Ramos (cell line): ENCODE measurements around the gene SPANXN2.
"Not testable (repeated sequence)": the region's sequence is repeated elsewhere in the genome, so short reads cannot be mapped to it uniquely, and the experiment has no call there.

Experiments
- in situ Hi-C: fragments of 300-500 bp; cut with MboI; formaldehyde crosslinking; loops from one replicate; pipeline ENCODE4 v1.14.3; 2022; ENCODE audit warnings: low sequenced_read_pairs; ENCODE audit not compliant: unreplicated experiment

Gene SPANXN2, protein sequence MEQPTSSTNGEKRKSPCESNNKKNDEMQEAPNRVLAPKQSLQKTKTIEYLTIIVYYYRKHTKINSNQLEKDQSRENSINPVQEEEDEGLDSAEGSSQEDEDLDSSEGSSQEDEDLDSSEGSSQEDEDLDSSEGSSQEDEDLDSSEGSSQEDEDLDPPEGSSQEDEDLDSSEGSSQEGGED

GRCh38 chrX:143720652-143721051 lies at the start of gene SPANXN2:
Gene SPANXN2, minus strand, starts transcription at chrX:143720752. Its CDS starts 84 bp downstream, at chrX:143720668.
- in situ Hi-C loops: not testable (repeated sequence)

GRCh38 chrX:143768976-143769375 lies 48.4 kb upstream of the SPANXN2 start:
- in situ Hi-C loops: no loop called here

GRCh38 chrX:143767789-143768188 lies 47.2 kb upstream of the SPANXN2 start:
- in situ Hi-C loops: not testable (repeated sequence)

DNA sequence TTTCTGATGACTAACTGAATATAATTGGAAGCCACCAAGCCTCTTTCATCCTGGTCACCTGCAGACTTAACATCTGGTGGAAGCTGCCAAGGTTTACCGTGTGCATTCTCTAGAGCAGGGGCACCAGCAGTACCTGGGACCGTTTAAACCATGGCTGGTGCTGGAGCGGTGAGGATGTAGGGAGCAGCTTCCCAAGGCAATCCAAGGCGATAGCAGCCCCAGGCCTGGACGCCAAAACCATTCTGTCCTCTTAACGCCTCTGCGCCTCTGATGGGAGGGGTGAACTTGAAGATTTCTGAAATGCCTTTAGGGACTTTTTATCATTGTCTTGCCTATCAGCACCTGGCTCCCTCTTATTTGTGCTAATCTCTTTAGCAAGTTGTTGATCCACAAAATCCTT lies 37.3 kb upstream of the SPANXN2 start:
- in situ Hi-C loops: no loop called here

DNA sequence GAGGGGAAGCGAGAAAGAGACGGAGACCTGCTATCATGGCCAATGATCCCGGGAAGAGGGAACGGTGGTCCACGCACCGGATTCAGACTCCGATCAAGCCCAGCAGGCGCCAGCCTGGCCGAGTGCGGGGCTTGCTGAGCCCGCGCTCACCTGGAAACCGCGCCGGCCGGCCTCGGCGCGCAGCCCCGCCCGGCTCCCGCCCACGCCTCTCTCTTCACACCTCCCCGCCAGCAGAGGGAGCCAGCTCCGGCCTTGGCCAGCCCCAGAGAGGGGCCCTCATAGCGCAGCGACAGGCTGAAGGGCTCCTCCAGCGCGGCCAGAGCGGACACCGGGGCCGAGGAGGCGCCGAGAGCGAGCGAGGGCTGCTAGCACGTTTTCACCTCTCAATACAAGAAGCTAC lies 36.8 kb upstream of the SPANXN2 start:
- in situ Hi-C loops: no loop called here

GRCh38 chrX:143754183-143754582 lies 33.6 kb upstream of the SPANXN2 start:
- in situ Hi-C loops: no loop called here

- in situ Hi-C loops: no loop called here
Observed at GRCh38 chrX:143733866-143734265, 13.3 kb upstream of the SPANXN2 start.

DNA sequence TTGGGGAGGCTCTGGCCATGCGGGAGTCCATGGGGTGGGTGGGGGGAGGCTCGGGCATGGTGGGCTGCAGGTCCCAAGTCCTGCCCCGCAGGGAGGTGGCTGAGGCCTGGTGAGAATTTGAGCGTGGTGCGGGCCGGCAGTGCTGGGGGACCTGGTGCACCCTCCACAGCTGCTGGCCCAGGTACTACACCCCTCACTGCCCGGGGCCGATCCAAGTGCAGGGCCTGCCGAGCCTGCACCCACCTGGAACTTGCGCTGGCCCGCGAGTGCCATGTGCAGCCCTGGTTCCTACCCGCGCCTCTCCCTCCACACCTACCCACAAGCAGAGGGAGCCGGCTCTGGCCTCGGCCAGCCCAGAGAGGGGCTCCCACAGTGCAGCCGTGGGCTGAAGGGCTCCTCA lies 5.7 kb upstream of the SPANXN2 start:
- in situ Hi-C loops: no loop called here

GRCh38 chrX:143701460-143701859 lies 19.1 kb downstream of the SPANXN2 start:
- in situ Hi-C loops: no loop called here

- in situ Hi-C loops: no loop called here
Observed at GRCh38 chrX:143694885-143695284, 25.7 kb downstream of the SPANXN2 start.

GRCh38 chrX:143683486-143683885 lies 37.1 kb downstream of the SPANXN2 start:
- in situ Hi-C loops: no loop called here

- in situ Hi-C loops: no loop called here
Observed at GRCh38 chrX:143674926-143675325, 45.6 kb downstream of the SPANXN2 start.

- in situ Hi-C loops: no loop called here
Observed at GRCh38 chrX:143669395-143669794, 51.2 kb downstream of the SPANXN2 start.

GRCh38 chrX:143664302-143664701 lies 56.2 kb downstream of the SPANXN2 start:
- in situ Hi-C loops: no loop called here

GRCh38 chrX:143663755-143664154 lies 56.8 kb downstream of the SPANXN2 start:
- in situ Hi-C loops: no loop called here
